DOHH2 (cell line): ENCODE measurements around the gene SRP14.

ENCODE experiments used
- EZH2phosphoT487 ChIP-seq: fragments of 200-600 bp; sonication (generic); IDR thresholded peaks from 2 replicates; pipeline ENCODE4 v1.6.1; 2017; ENCODE audit warnings: borderline replicate concordance, mild to moderate bottlenecking, antibody characterized with exemption, low read length, moderate library complexity, mixed read lengths
- TF ChIP-seq, protein P1 (sequence below): fragments of 200-600 bp; sonication (generic); IDR thresholded peaks from one replicate; pipeline ENCODE4 v1.5.1; 2014; ENCODE audit warnings: antibody characterized with exemption, mild to moderate bottlenecking, low read depth, low read length; ENCODE audit not compliant: poor library complexity, severe bottlenecking

DNA sequence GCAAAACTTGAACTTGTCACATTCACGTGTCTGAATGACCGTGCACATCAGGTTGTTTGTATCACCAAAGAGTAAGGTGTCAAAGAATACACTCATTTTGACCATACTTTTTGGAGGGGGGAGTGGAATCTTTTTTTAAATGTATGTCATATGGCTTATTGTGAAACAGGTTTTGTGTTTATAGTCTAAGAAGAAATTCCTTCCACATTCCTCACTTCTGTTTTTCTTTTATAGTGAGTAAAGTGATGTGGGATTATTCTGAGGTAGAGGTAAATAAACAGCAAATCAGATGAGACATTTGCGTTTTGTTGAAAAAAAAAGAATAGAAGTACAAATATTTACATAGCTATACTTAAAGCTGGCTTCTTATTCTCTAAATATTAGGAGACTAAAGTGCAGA is 33.0 kb downstream of the SRP14 start:
- TF ChIP-seq, protein P1, sequence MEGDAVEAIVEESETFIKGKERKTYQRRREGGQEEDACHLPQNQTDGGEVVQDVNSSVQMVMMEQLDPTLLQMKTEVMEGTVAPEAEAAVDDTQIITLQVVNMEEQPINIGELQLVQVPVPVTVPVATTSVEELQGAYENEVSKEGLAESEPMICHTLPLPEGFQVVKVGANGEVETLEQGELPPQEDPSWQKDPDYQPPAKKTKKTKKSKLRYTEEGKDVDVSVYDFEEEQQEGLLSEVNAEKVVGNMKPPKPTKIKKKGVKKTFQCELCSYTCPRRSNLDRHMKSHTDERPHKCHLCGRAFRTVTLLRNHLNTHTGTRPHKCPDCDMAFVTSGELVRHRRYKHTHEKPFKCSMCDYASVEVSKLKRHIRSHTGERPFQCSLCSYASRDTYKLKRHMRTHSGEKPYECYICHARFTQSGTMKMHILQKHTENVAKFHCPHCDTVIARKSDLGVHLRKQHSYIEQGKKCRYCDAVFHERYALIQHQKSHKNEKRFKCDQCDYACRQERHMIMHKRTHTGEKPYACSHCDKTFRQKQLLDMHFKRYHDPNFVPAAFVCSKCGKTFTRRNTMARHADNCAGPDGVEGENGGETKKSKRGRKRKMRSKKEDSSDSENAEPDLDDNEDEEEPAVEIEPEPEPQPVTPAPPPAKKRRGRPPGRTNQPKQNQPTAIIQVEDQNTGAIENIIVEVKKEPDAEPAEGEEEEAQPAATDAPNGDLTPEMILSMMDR: no peak
- no peak for TF ChIP-seq EZH2phosphoT487
